Suprapubic skin (tissue), 4 donors: ENCODE measurements around the gene TFF2.

Experiments
- CTCF ChIP-seq, 2 donors: fragments of 200-600 bp in 1 of 2; fragments of 450-650 bp in 1 of 2; sonication (generic) in 1 of 2; IDR thresholded peaks; one replicate each; pipeline ENCODE4 v1.5.1; 2016 to 2019; ENCODE audit warnings: antibody characterized with exemption in 2 of 2, mild to moderate bottlenecking in 1 of 2, moderate library complexity in 1 of 2
- POLR2A ChIP-seq, 2 donors: fragments of 450-650 bp; IDR thresholded peaks; one replicate each; pipeline ENCODE4 v1.6.1; 2017; ENCODE audit warnings: antibody characterized with exemption in 2 of 2, mild to moderate bottlenecking in 2 of 2, moderate library complexity in 2 of 2
- POLR2AphosphoS5 ChIP-seq, 3 donors: sonication (generic); formaldehyde crosslinking; IDR thresholded peaks; one replicate each; pipeline ENCODE4 v1.6.1; 2017; ENCODE audit warnings: antibody characterized with exemption in 3 of 3

GRCh38 chr21:42298237-42298636, 52.6 kb downstream of the TFF2 start:
- TF ChIP-seq CTCF (IDR thresholded peaks at IDR 0.05) (no peak), POLR2A (IDR thresholded peaks at IDR 0.05) (no peak), POLR2AphosphoS5 (IDR thresholded peaks at IDR 0.05) (no peak)
